Right lobe of liver (tissue), 4 donors: ENCODE results near the gene CA5A.

Experiments used
- CTCF ChIP-seq, 4 donors: fragments of 200-600 bp in 3 of 4; fragments of 450-650 bp in 1 of 4; IDR thresholded peaks; one replicate each; pipeline versions ENCODE4 v1.5.1 to v1.8.0; 2016 to 2022; ENCODE audit warnings: antibody characterized with exemption in 4 of 4, mild to moderate bottlenecking in 2 of 4
- POLR2A ChIP-seq: fragments of 450-650 bp; IDR thresholded peaks from one replicate; pipeline ENCODE4 v1.6.1; 2017; ENCODE audit warnings: antibody characterized with exemption, mild to moderate bottlenecking
- donor health status: DM: no; HTN: no; CAD: no.
- donor health status: DM: no; HTN: no; CAD: no.
- donor health status: DM: no; HTN: yes; CAD: no.

GRCh38 chr16:87960852-87961251 is 24.5 kb upstream of the CA5A start:
- no peak for TF ChIP-seq CTCF (IDR thresholded peaks at IDR 0.05)
- TF ChIP-seq POLR2A: no peak
